T-helper 1 cell treated with Interleukin-12 subunit alpha and Interleukin-12 subunit beta and Interleukin-4 antibody, amounts not matched to agents 30 μg/mL and 1 μg/mL, for 36 hours (primary cell): Measurements from ENCODE around the gene PROC.

ENCODE experiments used
- H3K27ac Mint-ChIP-seq: one replicate; pipeline ENCODE4 v1.8.0; 2021; ENCODE audit warnings: mild to moderate bottlenecking, mixed read lengths
- H3K27me3 Mint-ChIP-seq: one replicate; pipeline ENCODE4 v1.8.0; 2021; ENCODE audit warnings: low read depth, mixed read lengths
- H3K36me3 Mint-ChIP-seq: one replicate; pipeline ENCODE4 v1.8.0; 2021; ENCODE audit warnings: low read depth, mixed read lengths
- H3K4me1 Mint-ChIP-seq: one replicate; pipeline ENCODE4 v1.8.0; 2021; ENCODE audit warnings: low read depth, mixed read lengths
- H3K4me3 Mint-ChIP-seq: one replicate; pipeline ENCODE4 v1.8.0; 2021; ENCODE audit warnings: mild to moderate bottlenecking, moderate library complexity, mixed read lengths
- H3K9me3 Mint-ChIP-seq: one replicate; pipeline ENCODE4 v1.8.0; 2021; ENCODE audit warnings: mixed read lengths

PROC gene

GRCh38 chr2:127425540-127426490 lies 7.6 kb downstream of the PROC start:
- Mint-ChIP-seq H3K27me3 (peaks cover 40% of the 10 kb centered on the region), H3K36me3 (no peaks in the 10 kb centered on the region), H3K4me1 (peaks cover 1% of the 10 kb centered on the region), H3K27ac (no peak overlapping the region), H3K9me3 (no peaks in the 10 kb centered on the region), H3K4me3 (no peak overlapping the region)

- Mint-ChIP-seq H3K27ac (no peak overlapping the region), H3K4me3 (no peak overlapping the region), H3K4me1 (peaks cover 1% of the 10 kb centered on the region), H3K9me3 (no peaks in the 10 kb centered on the region), H3K27me3 (peaks cover 31% of the 10 kb centered on the region), H3K36me3 (no peaks in the 10 kb centered on the region)
Measured at GRCh38 chr2:127426501-127427354, 8.5 kb downstream of the PROC start.

GRCh38 chr2:127427376-127428056 lies 9.3 kb downstream of the PROC start:
- peaks cover 23% of the 10 kb centered on the region for H3K27me3 Mint-ChIP-seq
- no peak overlapping the region for H3K4me3 Mint-ChIP-seq
- no peaks in the 10 kb centered on the region for H3K36me3 Mint-ChIP-seq
- no peaks in the 10 kb centered on the region for H3K9me3 Mint-ChIP-seq
- no peak overlapping the region for H3K27ac Mint-ChIP-seq
- H3K4me1 Mint-ChIP-seq, result peaks cover 1% of the 10 kb centered on the region

- H3K36me3 Mint-ChIP-seq, result no peaks in the 10 kb centered on the region
- H3K4me1 Mint-ChIP-seq, result no peaks in the 10 kb centered on the region
- peaks cover 23% of the 10 kb centered on the region for H3K27me3 Mint-ChIP-seq
- H3K27ac Mint-ChIP-seq, result no peak overlapping the region
- no peak overlapping the region for H3K4me3 Mint-ChIP-seq
- H3K9me3 Mint-ChIP-seq, result no peaks in the 10 kb centered on the region
Measured at GRCh38 chr2:127428057-127428814, 10.0 kb downstream of the PROC start.

GRCh38 chr2:127428815-127429109 lies 10.5 kb downstream of the PROC start:
- no peaks in the 10 kb centered on the region for H3K9me3 Mint-ChIP-seq
- H3K36me3 Mint-ChIP-seq, result no peaks in the 10 kb centered on the region
- no peak overlapping the region for H3K27ac Mint-ChIP-seq
- peaks cover 18% of the 10 kb centered on the region for H3K27me3 Mint-ChIP-seq
- no peak overlapping the region for H3K4me3 Mint-ChIP-seq
- no peaks in the 10 kb centered on the region for H3K4me1 Mint-ChIP-seq

GRCh38 chr2:127429291-127429690 lies 11.1 kb downstream of the PROC start:
- Mint-ChIP-seq H3K4me3 (no peak overlapping the region), H3K27ac (no peak overlapping the region), H3K4me1 (no peaks in the 10 kb centered on the region), H3K36me3 (no peaks in the 10 kb centered on the region), H3K9me3 (no peaks in the 10 kb centered on the region), H3K27me3 (peaks cover 13% of the 10 kb centered on the region)

GRCh38 chr2:127429844-127430425 lies 11.7 kb downstream of the PROC start:
- H3K27ac Mint-ChIP-seq, result no peak overlapping the region
- H3K4me1 Mint-ChIP-seq, result no peaks in the 10 kb centered on the region
- no peak overlapping the region for H3K4me3 Mint-ChIP-seq
- H3K36me3 Mint-ChIP-seq, result no peaks in the 10 kb centered on the region
- H3K27me3 Mint-ChIP-seq, result peaks cover 9% of the 10 kb centered on the region
- H3K9me3 Mint-ChIP-seq, result no peaks in the 10 kb centered on the region

GRCh38 chr2:127431408-127432023 lies 13.3 kb downstream of the PROC start:
- Mint-ChIP-seq H3K36me3 (no peaks in the 10 kb centered on the region), H3K4me1 (no peaks in the 10 kb centered on the region), H3K9me3 (no peaks in the 10 kb centered on the region), H3K27ac (no peak overlapping the region), H3K4me3 (no peak overlapping the region), H3K27me3 (no peaks in the 10 kb centered on the region)

- Mint-ChIP-seq H3K4me3 (no peak overlapping the region), H3K27me3 (no peaks in the 10 kb centered on the region), H3K9me3 (no peaks in the 10 kb centered on the region), H3K4me1 (no peaks in the 10 kb centered on the region), H3K36me3 (no peaks in the 10 kb centered on the region), H3K27ac (no peak overlapping the region)
Measured at GRCh38 chr2:127434515-127434914, 16.3 kb downstream of the PROC start.

- peaks cover 5% of the 10 kb centered on the region for H3K9me3 Mint-ChIP-seq
Measured at GRCh38 chr2:127437056-127437455, 18.8 kb downstream of the PROC start.

GRCh38 chr2:127437781-127438726 lies 19.8 kb downstream of the PROC start:
- Mint-ChIP-seq H3K9me3 (peaks cover 8% of the 10 kb centered on the region), H3K27me3 (peaks cover 3% of the 10 kb centered on the region)

More at GRCh38 chr2:127437056-127437455, 18.8 kb downstream of the PROC start:
- H3K27ac Mint-ChIP-seq, result no peak overlapping the region
- H3K27me3 Mint-ChIP-seq, result no peaks in the 10 kb centered on the region
- H3K4me1 Mint-ChIP-seq, result no peaks in the 10 kb centered on the region
- no peak overlapping the region for H3K4me3 Mint-ChIP-seq
- no peaks in the 10 kb centered on the region for H3K36me3 Mint-ChIP-seq

GRCh38 chr2:127439343-127439742 lies 21.1 kb downstream of the PROC start:
- no peaks in the 10 kb centered on the region for H3K4me1 Mint-ChIP-seq
- no peaks in the 10 kb centered on the region for H3K36me3 Mint-ChIP-seq
- no peak overlapping the region for H3K27ac Mint-ChIP-seq
- peaks cover 4% of the 10 kb centered on the region for H3K27me3 Mint-ChIP-seq
- no peak overlapping the region for H3K4me3 Mint-ChIP-seq
- peaks cover 9% of the 10 kb centered on the region for H3K9me3 Mint-ChIP-seq

More at GRCh38 chr2:127437781-127438726, 19.8 kb downstream of the PROC start:
- no peak overlapping the region for H3K4me3 Mint-ChIP-seq
- no peaks in the 10 kb centered on the region for H3K36me3 Mint-ChIP-seq
- no peak overlapping the region for H3K27ac Mint-ChIP-seq
- H3K4me1 Mint-ChIP-seq, result no peaks in the 10 kb centered on the region
